Measurements from ENCODE around the gene TP53RK. TPM values are rescaled to one million over a fixed set of nuclear protein-coding genes. Genes with fewer than 3 reads are reported as not detected.
A peak's percentile ranks its signal among the peaks of the same experiment; 100 is the strongest.

The TP53RK gene
- total and polyA plus RNA-seq, 2 of the 13 experiments (the other 11 are each of a cell fraction or from before 2014, with no cell fraction given), result 12.9 to 25.5 TPM

- TF ChIP-seq, protein P1, sequence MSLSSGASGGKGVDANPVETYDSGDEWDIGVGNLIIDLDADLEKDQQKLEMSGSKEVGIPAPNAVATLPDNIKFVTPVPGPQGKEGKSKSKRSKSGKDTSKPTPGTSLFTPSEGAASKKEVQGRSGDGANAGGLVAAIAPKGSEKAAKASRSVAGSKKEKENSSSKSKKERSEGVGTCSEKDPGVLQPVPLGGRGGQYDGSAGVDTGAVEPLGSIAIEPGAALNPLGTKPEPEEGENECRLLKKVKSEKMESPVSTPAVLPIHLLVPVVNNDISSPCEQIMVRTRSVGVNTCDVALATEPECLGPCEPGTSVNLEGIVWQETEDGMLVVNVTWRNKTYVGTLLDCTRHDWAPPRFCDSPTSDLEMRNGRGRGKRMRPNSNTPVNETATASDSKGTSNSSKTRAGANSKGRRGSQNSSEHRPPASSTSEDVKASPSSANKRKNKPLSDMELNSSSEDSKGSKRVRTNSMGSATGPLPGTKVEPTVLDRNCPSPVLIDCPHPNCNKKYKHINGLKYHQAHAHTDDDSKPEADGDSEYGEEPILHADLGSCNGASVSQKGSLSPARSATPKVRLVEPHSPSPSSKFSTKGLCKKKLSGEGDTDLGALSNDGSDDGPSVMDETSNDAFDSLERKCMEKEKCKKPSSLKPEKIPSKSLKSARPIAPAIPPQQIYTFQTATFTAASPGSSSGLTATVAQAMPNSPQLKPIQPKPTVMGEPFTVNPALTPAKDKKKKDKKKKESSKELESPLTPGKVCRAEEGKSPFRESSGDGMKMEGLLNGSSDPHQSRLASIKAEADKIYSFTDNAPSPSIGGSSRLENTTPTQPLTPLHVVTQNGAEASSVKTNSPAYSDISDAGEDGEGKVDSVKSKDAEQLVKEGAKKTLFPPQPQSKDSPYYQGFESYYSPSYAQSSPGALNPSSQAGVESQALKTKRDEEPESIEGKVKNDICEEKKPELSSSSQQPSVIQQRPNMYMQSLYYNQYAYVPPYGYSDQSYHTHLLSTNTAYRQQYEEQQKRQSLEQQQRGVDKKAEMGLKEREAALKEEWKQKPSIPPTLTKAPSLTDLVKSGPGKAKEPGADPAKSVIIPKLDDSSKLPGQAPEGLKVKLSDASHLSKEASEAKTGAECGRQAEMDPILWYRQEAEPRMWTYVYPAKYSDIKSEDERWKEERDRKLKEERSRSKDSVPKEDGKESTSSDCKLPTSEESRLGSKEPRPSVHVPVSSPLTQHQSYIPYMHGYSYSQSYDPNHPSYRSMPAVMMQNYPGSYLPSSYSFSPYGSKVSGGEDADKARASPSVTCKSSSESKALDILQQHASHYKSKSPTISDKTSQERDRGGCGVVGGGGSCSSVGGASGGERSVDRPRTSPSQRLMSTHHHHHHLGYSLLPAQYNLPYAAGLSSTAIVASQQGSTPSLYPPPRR (CRISPR knock-in tag; IDR thresholded peaks at IDR 0.05; ENCODE audit: borderline replicate concordance), result no peak
- TF ChIP-seq ZFP36L1 (CRISPR knock-in tag; IDR thresholded peaks at IDR 0.05) (no peak), ZSCAN12 (CRISPR knock-in tag; IDR thresholded peaks at IDR 0.05) (no peak), ZMYM4 (CRISPR knock-in tag; IDR thresholded peaks at IDR 0.05) (no peak), HES4 (CRISPR knock-in tag; IDR thresholded peaks at IDR 0.05; ENCODE audit: borderline replicate concordance) (no peak), ZNF34 (CRISPR knock-in tag; IDR thresholded peaks at IDR 0.05; ENCODE audit: borderline replicate concordance) (no peak), NPAS2 (CRISPR knock-in tag; IDR thresholded peaks at IDR 0.05; ENCODE audit: borderline replicate concordance) (no peak), CCDC6 (CRISPR knock-in tag; IDR thresholded peaks at IDR 0.05) (no peak), ZNF782 (CRISPR knock-in tag; IDR thresholded peaks at IDR 0.05; ENCODE audit: borderline replicate concordance) (0 out of 2 replicates have a peak, but pooled peaks have one; percentile 52), GPN1 (CRISPR knock-in tag; IDR thresholded peaks at IDR 0.05; ENCODE audit: borderline replicate concordance) (no peak), ZHX1 (CRISPR knock-in tag; IDR thresholded peaks at IDR 0.05; ENCODE audit: low read depth) (no peak), NFATC3 (CRISPR knock-in tag; IDR thresholded peaks at IDR 0.05) (no peak), PAF1 (CRISPR knock-in tag; IDR thresholded peaks at IDR 0.05) (0 out of 2 replicates have a peak, but pooled peaks have one; percentile 31), ZMAT3 (CRISPR knock-in tag; conservative IDR thresholded peaks at IDR 0.05) (no peak), CBX2 (IDR thresholded peaks at IDR 0.05; ENCODE audit: low read depth, low read length) (no peak), CBX2 (CRISPR knock-in tag; IDR thresholded peaks at IDR 0.05; ENCODE audit: low read depth) (no peak), SIX4 (CRISPR knock-in tag; IDR thresholded peaks at IDR 0.05) (no peak), MXD1 (CRISPR knock-in tag; IDR thresholded peaks at IDR 0.05) (peak; percentile 53; the same call in 1 of the 2 replicates), ZFY (CRISPR knock-in tag; IDR thresholded peaks at IDR 0.05) (0 out of 2 replicates have a peak, but pooled peaks have one; percentile 17)
- TF ChIP-seq, protein P2, sequence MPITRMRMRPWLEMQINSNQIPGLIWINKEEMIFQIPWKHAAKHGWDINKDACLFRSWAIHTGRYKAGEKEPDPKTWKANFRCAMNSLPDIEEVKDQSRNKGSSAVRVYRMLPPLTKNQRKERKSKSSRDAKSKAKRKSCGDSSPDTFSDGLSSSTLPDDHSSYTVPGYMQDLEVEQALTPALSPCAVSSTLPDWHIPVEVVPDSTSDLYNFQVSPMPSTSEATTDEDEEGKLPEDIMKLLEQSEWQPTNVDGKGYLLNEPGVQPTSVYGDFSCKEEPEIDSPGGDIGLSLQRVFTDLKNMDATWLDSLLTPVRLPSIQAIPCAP (CRISPR knock-in tag; IDR thresholded peaks at IDR 0.05; ENCODE audit: low read depth), result no peak
Observed at GRCh38 chr20:46713957-46714834, 25.0 kb upstream of the TP53RK start (continued).

Measured in HepG2 (cell line).